Astrocyte of the spinal cord (primary cell): ENCODE measurements around the gene GSTA1.
"Not testable (repeated sequence)": the region's sequence is repeated elsewhere in the genome, so short reads cannot be mapped to it uniquely, and the experiment has no call there.

Experiments used
- DNase-seq: peaks from one replicate; pipeline ENCODE4 v3.0.0; 2011; ENCODE audit warnings: low read depth, low spot score
- H3K4me3 ChIP-seq: 2 replicates; pipeline ENCODE4 v1.5.1; 2011; ENCODE audit warnings: low read depth, mild to moderate bottlenecking, low read length, moderate library complexity
- in situ Hi-C: cut with HindIII; loops from 2 replicates; pipeline ENCODE4 v1.10.0; 2017; ENCODE audit warnings: low sequenced_read_pairs
- TF ChIP-seq, protein P1 (sequence below): IDR thresholded peaks from 2 replicates; pipeline ENCODE4 v1.5.1; 2012; ENCODE audit warnings: low read depth, mild to moderate bottlenecking, low read length, inconsistent platforms

GSTA1 gene

DNA sequence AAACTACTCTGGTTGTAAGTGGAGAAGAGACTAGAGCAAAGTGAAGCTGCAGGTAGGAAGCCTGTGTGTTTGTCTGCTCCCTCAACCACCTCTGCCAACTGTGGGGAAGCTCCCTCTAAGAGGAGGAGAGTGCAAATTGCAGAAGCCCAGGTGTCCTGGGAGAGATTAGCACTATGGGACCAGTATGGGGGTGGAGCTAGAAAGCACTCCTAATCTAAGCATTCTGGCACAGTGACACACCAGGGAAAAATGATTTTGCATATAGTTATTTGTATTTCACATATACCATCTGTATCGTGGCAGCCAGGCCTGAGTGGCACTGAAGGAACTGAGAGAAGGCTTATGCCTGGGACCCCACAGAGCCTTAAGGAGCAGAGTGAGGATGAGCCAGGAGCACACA is 12.8 kb downstream of the GSTA1 start:
- DNase-seq: no peak
- in situ Hi-C loops: no loop called here
- H3K4me3 ChIP-seq: no peak overlapping the region
- TF ChIP-seq, protein P1, sequence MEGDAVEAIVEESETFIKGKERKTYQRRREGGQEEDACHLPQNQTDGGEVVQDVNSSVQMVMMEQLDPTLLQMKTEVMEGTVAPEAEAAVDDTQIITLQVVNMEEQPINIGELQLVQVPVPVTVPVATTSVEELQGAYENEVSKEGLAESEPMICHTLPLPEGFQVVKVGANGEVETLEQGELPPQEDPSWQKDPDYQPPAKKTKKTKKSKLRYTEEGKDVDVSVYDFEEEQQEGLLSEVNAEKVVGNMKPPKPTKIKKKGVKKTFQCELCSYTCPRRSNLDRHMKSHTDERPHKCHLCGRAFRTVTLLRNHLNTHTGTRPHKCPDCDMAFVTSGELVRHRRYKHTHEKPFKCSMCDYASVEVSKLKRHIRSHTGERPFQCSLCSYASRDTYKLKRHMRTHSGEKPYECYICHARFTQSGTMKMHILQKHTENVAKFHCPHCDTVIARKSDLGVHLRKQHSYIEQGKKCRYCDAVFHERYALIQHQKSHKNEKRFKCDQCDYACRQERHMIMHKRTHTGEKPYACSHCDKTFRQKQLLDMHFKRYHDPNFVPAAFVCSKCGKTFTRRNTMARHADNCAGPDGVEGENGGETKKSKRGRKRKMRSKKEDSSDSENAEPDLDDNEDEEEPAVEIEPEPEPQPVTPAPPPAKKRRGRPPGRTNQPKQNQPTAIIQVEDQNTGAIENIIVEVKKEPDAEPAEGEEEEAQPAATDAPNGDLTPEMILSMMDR: no peak

DNA sequence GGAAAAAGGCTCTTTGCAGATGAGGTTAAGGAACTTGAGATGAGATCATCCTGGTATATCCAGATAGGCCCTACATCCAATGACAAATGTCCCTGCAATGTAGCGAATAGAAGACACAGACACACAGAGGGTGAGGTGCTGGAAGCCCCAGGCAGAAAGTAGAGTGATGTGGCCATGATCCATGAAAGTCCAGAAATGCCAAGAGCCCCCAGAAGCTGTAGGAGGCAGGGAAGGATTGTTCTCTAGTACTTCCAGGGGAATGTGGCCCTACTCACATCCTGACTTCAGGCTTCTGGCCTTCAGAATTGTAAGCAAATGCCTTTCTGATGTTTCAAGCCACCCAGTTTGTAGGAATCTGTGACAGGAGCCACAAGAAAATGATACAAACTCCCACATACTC is 14.0 kb downstream of the GSTA1 start:
- in situ Hi-C loops, DNase-seq, H3K4me3 ChIP-seq: not testable (repeated sequence)

DNA sequence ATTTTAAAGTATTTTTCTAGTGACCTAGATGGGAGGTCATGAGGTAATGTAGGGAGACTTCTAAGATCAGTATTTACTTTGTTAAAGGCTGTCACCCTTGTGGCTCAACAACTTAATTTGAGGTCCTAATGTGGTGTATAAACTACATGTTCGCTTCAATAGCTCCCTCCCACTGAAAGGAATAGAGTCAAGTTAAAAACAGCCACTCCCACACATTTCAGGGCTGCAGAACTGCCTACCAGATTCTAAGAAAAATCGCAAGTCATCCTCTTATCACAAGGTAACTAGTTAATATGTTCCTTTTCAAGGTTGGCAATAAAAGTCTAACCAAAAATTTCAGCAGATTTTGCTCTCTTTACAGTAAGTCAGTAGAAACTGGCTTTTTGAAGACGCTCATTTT is 15.1 kb downstream of the GSTA1 start:
- H3K4me3 ChIP-seq: no peak overlapping the region
- no peak for DNase-seq
- TF ChIP-seq, protein P1: no peak
- in situ Hi-C loops: no loop called here

DNA sequence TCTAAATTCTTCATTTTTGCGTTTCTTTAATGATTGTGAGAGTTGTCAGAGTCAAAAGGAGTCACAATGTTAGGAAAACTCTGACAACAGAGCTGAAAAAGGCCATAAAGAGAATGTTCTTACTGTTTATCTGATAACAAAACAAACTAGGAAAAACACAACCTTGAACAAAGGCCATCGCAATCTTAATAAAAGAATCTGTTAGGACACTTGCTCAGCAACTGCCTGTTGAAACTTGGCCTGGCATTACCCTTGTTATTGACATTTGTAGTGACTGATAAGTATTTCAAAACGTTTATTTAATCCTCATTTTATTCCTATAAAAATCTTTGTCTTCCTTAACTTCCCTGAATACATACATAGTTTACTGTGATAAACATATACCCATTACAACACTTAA is 15.7 kb downstream of the GSTA1 start:
- in situ Hi-C loops: no loop called here
- DNase-seq: no peak
- H3K4me3 ChIP-seq: no peak overlapping the region
- TF ChIP-seq, protein P1: no peak

DNA sequence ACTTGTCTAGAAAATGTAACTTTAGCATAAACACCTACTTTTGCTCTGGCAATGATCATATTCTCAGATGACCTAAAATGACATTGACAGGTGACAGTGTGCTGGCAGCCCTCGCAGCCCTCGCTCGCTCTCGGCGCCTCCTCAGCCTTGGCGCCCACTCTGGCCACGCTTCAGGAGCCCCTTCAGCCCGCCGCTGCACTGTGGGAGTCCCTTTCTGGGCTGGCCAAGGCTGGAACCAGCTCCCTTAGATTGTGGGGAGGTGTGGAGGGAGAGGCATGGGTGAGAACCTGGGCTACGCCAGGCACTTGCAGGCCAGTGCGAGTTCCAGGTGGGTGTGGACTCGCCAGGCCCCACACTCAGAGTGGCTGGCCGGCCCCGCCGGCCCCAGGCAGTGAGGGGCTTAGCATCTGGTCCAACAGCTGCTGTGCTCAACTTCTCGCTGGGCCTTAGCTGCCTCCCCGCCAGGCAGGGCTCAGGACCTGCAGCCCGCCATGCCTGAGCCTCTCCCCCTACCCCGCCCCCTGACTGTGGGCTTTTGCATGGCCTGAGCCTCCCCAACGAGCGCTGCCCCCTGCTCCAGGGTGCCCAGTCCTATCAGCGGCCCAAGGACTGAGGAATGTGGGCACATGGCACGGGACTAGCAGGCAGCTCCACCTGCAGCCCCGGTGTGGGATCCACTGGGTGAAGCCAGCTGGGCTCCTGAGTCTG is 17.2 kb downstream of the GSTA1 start:
- TF ChIP-seq, protein P1: no peak
- in situ Hi-C loops: no loop called here
- no peak for DNase-seq
- H3K4me3 ChIP-seq: no peak overlapping the region

DNA sequence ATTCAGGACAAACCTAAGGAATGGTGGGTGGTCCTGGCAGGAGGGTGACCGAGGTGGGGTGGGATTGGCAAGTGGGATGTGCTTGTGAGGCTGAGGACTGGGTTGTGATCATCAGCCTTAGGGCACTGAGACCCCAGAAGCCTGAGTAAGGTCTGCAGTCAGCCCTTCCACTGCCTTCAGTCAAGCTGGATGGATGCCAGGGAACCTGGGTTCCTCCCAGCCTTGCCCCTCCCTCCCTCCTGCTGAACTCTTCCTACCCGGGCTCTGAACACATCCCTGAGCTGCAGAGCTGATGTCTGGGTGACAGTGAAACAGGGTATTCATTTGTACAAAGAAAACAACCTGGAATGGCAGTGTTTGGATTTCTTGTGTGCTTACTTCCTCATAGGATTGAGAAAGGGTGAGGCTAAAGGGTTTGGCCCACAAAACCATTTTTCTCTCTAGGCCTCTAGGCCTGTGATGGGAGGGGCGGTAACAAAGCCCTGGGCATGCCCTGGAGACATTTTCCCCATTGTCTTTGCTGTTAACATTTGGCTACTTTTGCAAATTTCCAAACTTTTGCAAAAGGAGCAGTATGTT is 20.8 kb downstream of the GSTA1 start:
- in situ Hi-C loops: not testable (repeated sequence)

DNA sequence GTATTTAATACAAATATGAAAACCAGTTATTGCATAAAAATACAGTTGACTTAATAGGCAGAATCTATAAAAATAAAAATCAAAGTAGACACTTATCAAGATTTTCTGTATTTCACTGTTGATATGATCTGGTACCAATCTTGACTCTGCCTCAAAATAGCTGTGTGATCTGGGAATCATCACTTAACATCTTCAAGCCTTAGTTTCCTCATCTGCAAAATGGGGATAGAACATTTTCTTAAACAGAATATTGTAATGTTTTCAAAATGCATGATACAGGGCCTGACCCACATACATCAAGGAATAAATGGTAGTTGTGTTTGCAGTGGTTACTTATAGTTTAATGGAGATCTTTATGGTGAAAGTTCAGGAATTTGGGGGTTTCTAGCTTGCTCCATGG is 21.4 kb downstream of the GSTA1 start:
- in situ Hi-C loops, DNase-seq, H3K4me3 ChIP-seq: not testable (repeated sequence)

More for the DNA sequence above, 20.8 kb downstream of the GSTA1 start:
- not testable (repeated sequence) for H3K4me3 ChIP-seq, DNase-seq

DNA sequence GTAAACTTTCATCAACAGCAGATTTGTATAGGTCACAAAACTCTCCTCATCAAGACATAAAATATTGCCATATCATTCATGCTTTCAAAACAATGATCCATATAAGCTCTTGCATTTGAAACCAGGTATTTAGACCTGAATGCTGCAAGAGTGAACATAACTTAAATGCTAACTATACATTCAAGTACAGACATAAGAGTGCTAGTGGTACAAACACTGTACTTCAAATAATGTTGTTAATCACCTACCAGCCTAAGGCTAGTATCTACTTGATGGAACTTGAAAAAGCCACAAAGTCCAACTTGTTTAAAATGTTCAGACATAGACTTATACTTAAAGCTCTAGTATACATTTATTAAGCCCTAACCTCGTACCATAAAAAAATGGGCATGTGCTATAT is 24.4 kb downstream of the GSTA1 start:
- in situ Hi-C loops: no loop called here
- no peak overlapping the region for H3K4me3 ChIP-seq
- no peak for DNase-seq
- TF ChIP-seq, protein P1: no peak

DNA sequence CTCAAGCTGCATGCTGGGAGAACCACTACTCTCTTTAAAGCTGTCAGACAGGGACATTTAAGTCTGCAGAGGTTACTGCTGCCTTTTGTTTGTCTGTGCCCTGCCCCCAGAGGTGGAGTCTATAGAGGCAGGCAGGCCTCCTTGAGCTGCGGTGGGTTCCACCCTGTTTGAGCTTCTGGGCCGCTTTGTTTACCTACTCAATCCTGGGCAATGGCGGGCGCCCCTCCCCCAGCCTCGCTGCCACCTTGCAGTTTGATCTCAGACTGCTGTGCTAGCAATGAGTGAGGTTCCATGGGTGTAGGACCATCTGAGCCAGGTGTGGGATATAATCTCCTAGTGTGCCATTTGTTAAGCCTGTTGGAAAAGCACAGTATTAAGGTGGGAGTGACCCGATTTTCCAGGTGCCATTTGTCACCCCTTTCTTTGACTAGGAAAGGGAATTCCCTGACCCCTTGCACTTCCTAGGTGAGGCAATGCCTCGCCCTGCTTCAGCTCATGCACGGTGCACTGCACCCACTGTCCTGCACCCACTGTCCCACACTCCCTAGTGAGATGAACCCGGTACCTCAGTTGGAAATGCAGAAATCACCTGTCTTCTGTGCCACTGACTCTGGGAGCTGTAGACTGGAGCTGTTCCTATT is 26.8 kb downstream of the GSTA1 start:
- in situ Hi-C loops, H3K4me3 ChIP-seq, DNase-seq: not testable (repeated sequence)

DNA sequence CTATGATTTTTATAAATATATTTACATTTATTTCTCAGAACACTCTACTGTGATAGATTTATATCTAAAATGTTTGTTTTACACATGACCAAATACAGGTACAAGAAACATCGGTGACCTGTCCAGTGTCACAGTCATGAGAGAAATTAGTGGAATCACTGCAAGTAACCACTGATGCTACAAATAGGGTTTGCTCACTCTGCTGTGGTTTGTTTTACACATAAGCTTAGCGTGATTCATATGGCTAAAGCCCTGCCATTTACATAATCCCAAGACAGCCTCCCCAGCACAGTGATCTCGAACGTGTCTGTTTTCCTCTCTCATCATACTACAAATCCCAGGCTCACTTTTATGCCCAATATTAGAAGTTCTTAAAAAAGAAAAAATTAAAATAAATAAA is 34.2 kb downstream of the GSTA1 start:
- in situ Hi-C loops, H3K4me3 ChIP-seq: not testable (repeated sequence)
- peak; percentile 10 for DNase-seq

DNA sequence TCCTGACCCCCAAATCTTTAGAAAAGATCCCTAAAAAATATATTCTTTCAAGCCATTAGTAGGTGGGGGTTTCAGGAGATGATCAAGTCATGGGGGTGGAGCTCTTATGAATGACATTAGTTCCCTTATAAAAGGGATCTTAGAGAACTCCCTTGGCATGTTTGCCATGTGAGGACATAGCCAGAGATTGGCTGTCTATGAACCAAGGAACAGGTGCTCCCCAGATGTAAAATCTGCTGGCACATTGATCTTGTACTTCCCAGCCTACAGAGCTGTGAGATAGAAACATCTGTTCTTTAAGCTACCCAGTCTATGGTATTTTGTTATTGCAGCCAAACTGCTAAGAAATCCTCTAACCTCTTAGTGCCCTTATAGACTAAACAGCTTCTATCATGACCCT is 36.0 kb downstream of the GSTA1 start:
- DNase-seq, H3K4me3 ChIP-seq, in situ Hi-C loops: not testable (repeated sequence)
